ENCODE measurements around the gene DNAH14. TPM values are rescaled to one million over a fixed set of nuclear protein-coding genes. Genes with fewer than 3 reads are reported as not detected.

Gene DNAH14
- total and polyA plus RNA-seq, 4 donors = 2.7 to 19.8 (median 9.6) TPM

GRCh38 chr1:225260319-225260718 lies 330.8 kb downstream of the DNAH14 start (continued):
- TF ChIP-seq ATF3 (IDR thresholded peaks at IDR 0.05) (no peak), TAF1 (conservative IDR thresholded peaks at IDR 0.05) (no peak)

- Histone ChIP-seq H3K9ac (ENCODE audit: low read depth in 1 of 2, low read length in 2 of 2) (no peak overlapping the region), H3K27ac (ENCODE audit: low read depth in 1 of 2, low read length in 2 of 2) (no peak overlapping the region), H3K36me3 (ENCODE audit: control insufficient read depth in 4 of 4, insufficient read depth in 3 of 4, low read depth in 1 of 4, low read length in 3 of 4) (peaks cover 0 to 2% (median 0%) of the 10 kb centered on the region in 4 donors), H3K4me3 (ENCODE audit: low read depth in 1 of 3, low read length in 3 of 3) (no peak overlapping the region), H3K4me1 (ENCODE audit: control insufficient read depth in 4 of 4, insufficient read depth in 4 of 4, low read length in 3 of 4) (no peaks in the 10 kb centered on the region), H3K9me3 (ENCODE audit: control insufficient read depth in 4 of 4, low read length in 3 of 4) (peaks cover 0 to 8% (median 3%) of the 10 kb centered on the region in 4 donors), H3K27me3 (ENCODE audit: control insufficient read depth in 4 of 4, insufficient read depth in 4 of 4, low read length in 3 of 4) (no peaks in the 10 kb centered on the region)
- DNase-seq (ENCODE audit: low spot score) = no peak
- TF ChIP-seq HNF4G (IDR thresholded peaks at IDR 0.05) (no peak), SP1 (IDR thresholded peaks at IDR 0.05) (no peak), EGR1 (IDR thresholded peaks at IDR 0.05; ENCODE audit: low read depth in 2 of 2) (no peak), RXRA (IDR thresholded peaks at IDR 0.05) (no peak), MAX (IDR thresholded peaks at IDR 0.05) (no peak), RAD21 (IDR thresholded peaks at IDR 0.05) (no peak), ATF3 (IDR thresholded peaks at IDR 0.05) (no peak), GABPA (IDR thresholded peaks at IDR 0.05 in 1 of 2, conservative IDR thresholded peaks at IDR 0.05 in 1 of 2) (no peak), TAF1 (conservative IDR thresholded peaks at IDR 0.05) (no peak), NR2F2 (IDR thresholded peaks at IDR 0.05) (no peak), ZBTB33 (IDR thresholded peaks at IDR 0.05) (no peak), JUND (IDR thresholded peaks at IDR 0.05) (no peak), FOXA2 (IDR thresholded peaks at IDR 0.05) (no peak), FOXA1 (IDR thresholded peaks at IDR 0.05) (no peak), REST (IDR thresholded peaks at IDR 0.05) (no peak), YY1 (IDR thresholded peaks at IDR 0.05) (no peak), HNF4A (conservative IDR thresholded peaks at IDR 0.05) (no peak), CTCF (IDR thresholded peaks at IDR 0.05; ENCODE audit: low read depth, low read length, missing input control) (no peak)
- 96% methylated on average over 3 of the region's 3 CpGs for WGBS
These were observed 348.0 kb downstream of the DNAH14 start for GRCh38 chr1:225277445-225277844.
